NCI-H1048 (cell line): Measurements from ENCODE around the gene SFTA2.
"Not testable (repeated sequence)": the region's sequence is repeated elsewhere in the genome, so short reads cannot be mapped to it uniquely, and the experiment has no call there.

ENCODE experiments used
- DNase-seq: peaks from one replicate; lab custom pipeline; 2025; lab: John Stamatoyannopoulos, UW

The SFTA2 gene

DNA sequence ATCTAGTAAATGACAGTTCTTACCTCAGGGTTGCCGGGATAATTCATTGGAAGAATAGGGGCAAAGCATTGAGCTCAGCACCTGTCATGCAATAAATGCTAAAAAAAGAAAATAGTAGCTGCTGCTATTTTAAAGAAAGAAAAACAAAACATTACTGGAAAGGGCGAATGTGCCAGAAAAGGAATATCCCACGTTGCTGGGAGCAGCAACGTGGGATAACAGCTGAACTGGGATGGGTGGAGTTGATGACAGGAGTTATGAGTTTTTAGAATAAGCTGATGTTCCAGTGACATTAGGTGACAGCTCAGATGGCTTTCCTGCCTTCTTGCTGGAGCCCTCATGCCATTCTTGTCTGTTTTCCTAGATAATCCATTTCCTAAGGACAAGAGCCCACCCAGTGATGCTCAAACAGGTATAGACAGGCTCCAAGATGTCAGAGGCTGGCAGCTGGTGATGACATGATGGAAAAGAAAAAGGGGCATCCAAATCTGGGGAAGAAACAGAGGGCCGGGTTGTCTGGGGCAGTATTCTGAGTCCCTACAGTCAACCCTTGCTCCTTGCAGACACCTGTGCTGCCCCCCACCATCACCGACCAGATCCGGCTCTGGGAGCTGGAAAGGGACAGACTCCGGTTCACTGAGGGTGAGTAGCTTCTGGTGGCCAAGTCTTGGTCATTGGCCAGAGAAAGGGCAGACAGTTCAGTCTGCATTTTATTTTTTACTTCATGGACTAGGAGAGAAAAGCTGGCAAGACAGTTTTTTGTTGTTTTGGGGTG is 19.0 kb downstream of the SFTA2 start:
- no peak for DNase-seq

GRCh38 chr6:30910473-30910872 is 21.5 kb downstream of the SFTA2 start:
- not testable (repeated sequence) for DNase-seq

DNA sequence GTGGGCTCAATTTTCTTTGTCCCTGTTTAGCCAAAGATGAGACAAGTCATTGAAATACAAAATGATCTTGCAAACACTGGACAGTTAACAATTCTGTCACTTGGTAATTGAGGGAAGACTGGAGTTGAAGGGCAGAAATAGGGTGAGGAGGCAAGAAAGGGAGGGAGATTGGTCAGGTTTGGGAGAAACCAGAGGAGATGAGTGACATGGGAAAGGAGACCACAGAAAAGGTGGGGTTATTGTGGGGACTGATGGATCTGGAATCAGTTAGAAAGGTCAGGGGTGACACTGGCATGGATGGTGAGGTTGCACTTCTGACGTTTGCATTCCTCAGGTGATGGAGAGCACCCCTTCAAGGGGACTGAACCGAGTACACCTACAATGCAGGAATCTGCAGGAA is 23.3 kb downstream of the SFTA2 start:
- no peak for DNase-seq

GRCh38 chr6:30907758-30908591 is 24.0 kb downstream of the SFTA2 start, which contains the start of gene GTF2H4:
TSS of gene GTF2H4 (plus strand) at chr6:30908207.
- peak; percentile 96 for DNase-seq

DNA sequence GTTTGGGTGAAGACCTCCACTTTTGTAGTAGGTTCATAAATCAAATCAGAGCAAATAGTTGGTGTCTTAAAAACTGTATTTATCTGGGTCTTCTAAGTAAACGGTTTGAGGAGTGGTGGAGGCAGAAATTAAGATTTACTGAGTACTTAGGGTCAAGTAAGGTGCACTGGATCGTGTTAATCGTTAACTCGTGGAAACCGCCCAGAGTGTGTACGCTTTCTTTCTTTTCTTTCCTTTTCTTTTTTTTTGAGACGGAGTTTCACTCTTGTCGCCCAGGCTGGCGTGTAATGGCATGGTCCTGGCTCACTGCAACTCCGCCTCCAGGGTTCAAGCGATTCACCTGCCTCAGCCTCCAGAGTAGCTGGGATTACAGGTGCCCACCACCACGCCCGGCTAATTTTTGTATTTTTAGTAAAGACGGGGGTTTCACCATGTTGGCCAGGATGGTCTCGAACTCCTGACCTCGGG is 24.6 kb downstream of the SFTA2 start:
- DNase-seq, result not testable (repeated sequence)

- no peak for DNase-seq
Measured at GRCh38 chr6:30903236-30903635, 28.7 kb downstream of the SFTA2 start.

GRCh38 chr6:30902709-30903108 is 29.3 kb downstream of the SFTA2 start:
- DNase-seq, result no peak

DNA sequence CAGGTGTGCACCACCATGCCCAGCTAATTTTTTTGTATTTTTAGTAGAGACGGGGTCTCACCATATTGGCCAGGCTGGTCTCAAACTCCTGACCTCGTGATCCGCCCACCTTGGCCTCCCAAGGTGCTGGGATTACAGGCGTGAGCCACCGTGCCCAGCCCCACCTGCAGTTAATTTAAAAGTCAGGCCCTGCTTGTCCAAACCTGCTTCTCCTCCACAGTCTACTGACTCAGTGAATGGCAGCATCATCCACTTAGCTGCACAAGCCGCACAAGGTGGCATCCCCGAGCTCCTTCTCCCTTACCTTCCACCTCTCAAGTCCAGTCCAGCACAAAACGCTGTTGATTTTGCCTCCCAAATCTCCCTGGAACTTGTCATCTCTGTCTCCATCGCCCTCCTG is 29.8 kb downstream of the SFTA2 start:
- not testable (repeated sequence) for DNase-seq

- DNase-seq, result no peak
Measured at GRCh38 chr6:30901436-30901835, 30.5 kb downstream of the SFTA2 start.

DNA sequence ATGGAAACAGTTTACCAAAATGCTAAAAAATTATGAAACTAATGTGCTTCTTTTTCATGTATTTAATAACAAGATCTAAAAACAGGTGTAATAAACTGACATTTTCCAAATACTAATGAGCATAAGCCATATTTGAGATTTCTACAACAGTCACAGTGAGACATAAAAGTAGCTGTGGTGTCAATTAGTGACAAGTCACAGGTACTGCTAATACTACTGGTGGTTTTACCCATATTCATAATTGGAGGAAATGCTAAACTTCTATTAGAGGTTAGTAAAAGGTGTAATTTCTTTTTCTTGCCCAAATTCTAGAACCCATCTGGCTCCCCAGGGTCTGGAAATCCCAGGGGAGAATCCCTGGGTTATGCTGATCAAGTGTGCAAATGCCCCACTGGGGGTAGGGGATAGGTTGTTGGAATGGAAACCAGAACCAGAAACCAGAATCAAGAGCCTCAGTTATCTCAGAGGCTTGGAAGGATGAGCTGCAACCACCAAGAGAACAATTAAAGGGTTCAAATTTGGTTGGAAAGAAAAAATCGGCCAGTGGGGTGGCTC is 31.0 kb downstream of the SFTA2 start:
- DNase-seq, result no peak

GRCh38 chr6:30898750-30899360 is 33.1 kb downstream of the SFTA2 start:
- no peak for DNase-seq

- DNase-seq, result no peak
Measured at GRCh38 chr6:30897882-30898281, 34.1 kb downstream of the SFTA2 start.

DNA sequence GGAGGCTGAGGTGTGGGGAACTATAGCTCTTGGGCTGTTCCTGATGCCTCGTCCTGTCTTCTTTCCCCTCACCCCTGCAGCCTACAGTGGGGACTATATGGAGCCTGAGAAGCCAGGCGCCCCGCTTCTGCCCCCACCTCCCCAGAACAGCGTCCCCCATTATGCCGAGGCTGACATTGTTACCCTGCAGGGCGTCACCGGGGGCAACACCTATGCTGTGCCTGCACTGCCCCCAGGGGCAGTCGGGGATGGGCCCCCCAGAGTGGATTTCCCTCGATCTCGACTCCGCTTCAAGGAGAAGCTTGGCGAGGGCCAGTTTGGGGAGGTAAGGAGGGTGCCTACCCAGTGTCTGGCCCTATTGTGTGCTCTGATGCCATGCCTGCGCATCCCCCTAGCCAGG is 35.4 kb downstream of the SFTA2 start:
- DNase-seq, result no peak

DNA sequence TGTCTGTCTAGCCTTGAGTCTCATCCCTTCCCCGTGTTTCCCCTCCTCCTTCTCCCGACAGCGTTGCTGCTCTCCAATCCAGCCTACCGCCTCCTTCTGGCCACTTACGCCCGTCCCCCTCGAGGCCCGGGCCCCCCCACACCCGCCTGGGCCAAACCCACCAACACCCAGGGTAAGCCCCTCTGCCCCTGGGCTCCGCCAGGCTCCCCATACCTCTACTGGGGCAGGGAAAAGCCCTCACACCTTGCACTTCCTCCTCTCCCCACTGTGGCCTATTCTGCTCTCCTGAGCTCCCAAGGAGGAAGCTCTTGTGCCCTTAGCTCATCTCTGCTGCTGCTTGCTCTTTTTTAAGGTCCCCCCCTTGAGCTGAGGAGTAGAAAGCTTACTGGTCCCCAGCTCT is 36.6 kb downstream of the SFTA2 start:
- DNase-seq, result no peak

DNA sequence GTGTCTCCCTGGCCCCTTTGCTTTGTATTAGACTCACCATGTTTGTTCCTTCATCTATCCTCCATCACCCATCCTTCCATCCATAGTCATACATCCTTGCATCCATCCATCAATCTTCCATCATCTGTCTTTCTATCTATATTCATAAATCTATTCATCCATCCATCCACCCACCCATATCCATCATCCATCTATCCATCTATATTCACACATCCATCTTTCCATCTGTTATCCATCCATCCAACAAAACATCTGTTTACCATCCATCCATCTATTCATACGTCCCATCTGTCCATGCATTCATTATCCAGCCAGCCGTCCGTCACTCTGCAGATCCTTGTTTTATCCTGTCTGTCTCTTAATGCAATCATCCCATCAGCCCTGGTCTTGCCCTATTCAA is 37.0 kb downstream of the SFTA2 start:
- DNase-seq, result no peak

- no peak for DNase-seq
Measured at GRCh38 chr6:30894381-30894780, 37.6 kb downstream of the SFTA2 start.

DNA sequence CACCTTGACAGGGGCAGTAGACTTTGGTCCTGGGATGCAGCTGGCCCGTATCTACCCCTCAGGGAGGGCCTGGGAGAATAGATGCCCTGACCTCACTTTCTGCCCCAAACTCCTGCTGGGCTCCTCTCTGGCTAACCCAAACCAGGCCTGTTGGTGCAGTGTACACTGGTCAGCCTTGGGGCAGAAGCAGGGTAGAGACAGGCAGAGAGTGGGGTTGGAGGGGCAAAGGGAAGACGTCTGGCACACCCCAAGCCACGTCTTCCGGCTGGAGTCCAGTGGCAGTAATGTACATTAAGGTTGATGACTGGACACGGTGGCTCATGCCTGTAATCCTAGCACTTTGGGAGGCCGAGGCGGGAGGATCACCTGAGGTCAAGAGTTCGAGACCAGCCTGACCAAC is 38.3 kb downstream of the SFTA2 start:
- no peak for DNase-seq

GRCh38 chr6:30893001-30893591 is 38.9 kb downstream of the SFTA2 start:
- no peak for DNase-seq

GRCh38 chr6:30891816-30892538 is 40.0 kb downstream of the SFTA2 start:
- no peak for DNase-seq

DNA sequence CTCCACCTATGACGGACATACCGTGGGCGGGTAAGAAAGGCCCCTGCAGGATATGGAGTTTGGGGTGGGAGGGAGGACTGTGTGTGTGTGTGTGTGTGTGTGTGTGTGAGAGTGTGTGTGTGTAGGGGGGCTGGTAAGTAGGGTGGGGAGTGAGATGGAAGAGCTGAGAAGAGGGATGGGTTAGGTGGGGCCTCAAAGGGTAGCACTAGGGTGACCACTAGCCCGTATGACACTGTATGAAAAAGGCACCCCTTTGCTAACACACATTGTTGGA is 40.6 kb downstream of the SFTA2 start:
- no peak for DNase-seq

DNA sequence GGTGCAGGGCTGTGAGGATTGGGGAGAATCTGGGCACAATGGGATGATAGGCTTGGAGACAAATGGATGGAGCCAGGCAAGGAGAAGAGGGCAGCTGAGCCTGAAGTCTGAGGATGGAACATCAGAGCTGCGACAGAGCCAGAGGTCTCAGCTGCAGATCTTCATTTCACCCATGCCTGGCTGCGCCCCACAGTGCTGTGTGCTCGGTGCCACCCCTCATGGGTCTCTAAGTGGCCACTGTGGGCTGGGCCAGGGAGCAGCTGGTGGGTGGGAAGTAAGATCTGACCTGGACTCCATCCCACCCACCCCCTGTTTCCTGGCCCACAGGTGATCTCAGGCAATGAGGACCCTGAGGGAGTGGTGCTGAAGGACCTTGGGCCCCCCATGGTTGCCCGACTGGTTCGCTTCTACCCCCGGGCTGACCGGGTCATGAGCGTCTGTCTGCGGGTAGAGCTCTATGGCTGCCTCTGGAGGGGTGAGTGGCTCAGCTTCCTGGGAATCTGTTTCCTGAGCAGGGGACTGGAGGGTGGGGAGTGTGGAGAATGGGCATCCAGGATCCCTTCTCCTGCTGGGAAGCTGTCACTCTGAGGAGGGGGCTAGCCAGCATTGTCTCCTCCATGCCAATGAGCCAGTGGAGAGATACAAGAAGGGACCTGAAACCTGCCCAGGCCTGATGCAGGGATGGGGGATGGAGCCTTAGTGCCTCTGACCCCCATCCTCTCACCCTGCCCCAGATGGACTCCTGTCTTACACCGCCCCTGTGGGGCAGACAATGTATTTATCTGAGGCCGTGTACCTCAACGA is 41.1 kb downstream of the SFTA2 start:
- DNase-seq, result no peak
